ENCODE results near the gene POU2F2. TPM values are rescaled to one million over a fixed set of nuclear protein-coding genes. Genes with fewer than 3 reads are reported as not detected.

Gene POU2F2
- total and polyA plus RNA-seq, 9 of the 15 experiments (the other 6 are each of a cell fraction or from before 2014, with no cell fraction given): 0.03 to 0.68 (median 0.14) TPM

DNA sequence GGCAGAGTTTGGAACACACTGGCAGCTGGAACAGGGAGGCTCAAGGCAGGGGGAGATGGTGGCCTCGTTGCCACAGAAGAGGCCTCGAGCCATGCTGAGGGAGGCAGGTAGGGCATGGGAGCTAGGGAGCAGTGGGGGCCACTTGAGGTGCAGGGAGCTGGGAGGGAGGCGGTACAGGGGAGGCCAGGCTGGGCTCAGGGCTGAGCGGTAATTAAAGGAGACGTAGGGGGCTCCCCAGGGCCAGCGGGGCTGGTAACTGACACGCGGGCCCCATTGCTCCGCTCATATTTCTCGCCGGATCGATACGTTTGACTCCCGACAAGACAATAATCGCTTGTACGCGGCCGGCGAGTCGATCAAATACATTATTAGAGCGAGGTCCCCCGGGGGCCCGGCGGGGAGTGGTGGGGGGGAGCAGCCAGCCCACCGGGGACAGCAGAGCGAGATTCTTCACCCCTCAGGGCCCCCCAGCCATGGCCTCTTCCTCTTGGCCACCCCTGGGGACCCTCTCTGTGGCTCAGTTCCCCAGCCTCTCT, 2.4 kb upstream of the POU2F2 start:
- Histone ChIP-seq H3K9me3 (replicated peaks; ENCODE audit: control insufficient read depth, insufficient read depth, low read depth, low read length) (no peaks in the 10 kb centered on the region), H3K4me1 (replicated peaks in 1 of 2; ENCODE audit: control insufficient read depth in 2 of 2, insufficient read depth in 2 of 2, low read length in 2 of 2) (peaks cover 0 to 25% of the 10 kb centered on the region in 2 experiments; a peak in 2 of 5 replicates), H4K20me1 (replicated peaks; ENCODE audit: control insufficient read depth, insufficient read depth, low read length) (peaks cover 8% of the 10 kb centered on the region; the same call in 1 of the 2 replicates), H2AFZ (ENCODE audit: low read depth, low read length) (no peak overlapping the region), H3K27ac (ENCODE audit: extremely low read depth, low read depth, low read length) (no peak overlapping the region), H3K4me2 (ENCODE audit: insufficient read depth, low read length) (no peak overlapping the region), H3K27me3 (ENCODE audit: control insufficient read depth in 2 of 2, insufficient read depth in 2 of 2, low read length in 2 of 2) (peaks cover 27 to 78% of the 10 kb centered on the region in 2 experiments; a peak in 4 of 5 replicates), H3K9ac (ENCODE audit: insufficient read depth in 1 of 2, low read depth in 2 of 2, low read length in 2 of 2) (no peak overlapping the region), H3K36me3 (ENCODE audit: control insufficient read depth, insufficient read depth, low read length) (no peaks in the 10 kb centered on the region), H3K79me2 (ENCODE audit: control insufficient read depth, insufficient read depth, low read length) (no peaks in the 10 kb centered on the region), H3K4me3 (no peak overlapping the region), H3K9me1 (ENCODE audit: control insufficient read depth, insufficient read depth, low read length) (no peaks in the 10 kb centered on the region)
- 11% methylated on average over 26 of the region's 26 CpGs for WGBS (ENCODE audit: insufficient coverage, low coverage, missing lambda C conversion rate)
- POLR2A ChIA-PET: interaction anchor here (0.6 kb wide), 1 partner anchor 160 kb away, joined by 3 read pairs; no protein-coding TSS in a partner anchor
- CTCF ChIA-PET (ENCODE audit: low intra/inter-chr PET ratio): interaction anchor here (2.0 kb wide), 1 partner anchor 266 kb away, joined by 11 read pairs; no protein-coding TSS in a partner anchor
- DNase-seq (ENCODE audit: extremely low read depth in 1 of 4, low spot score in 3 of 4) (no peak), FAIRE-seq (no peak), ATAC-seq (no peak)
- in situ Hi-C loops (cut with MboI): loop anchor here (10.0 kb wide), 1 partner anchor 190 kb away; the partner anchor contains the start of gene MEGF8
- no peak for TF ChIP-seq RAD51 (IDR thresholded peaks at IDR 0.05; ENCODE audit: borderline replicate concordance, low read depth)
- TF ChIP-seq, protein P1, sequence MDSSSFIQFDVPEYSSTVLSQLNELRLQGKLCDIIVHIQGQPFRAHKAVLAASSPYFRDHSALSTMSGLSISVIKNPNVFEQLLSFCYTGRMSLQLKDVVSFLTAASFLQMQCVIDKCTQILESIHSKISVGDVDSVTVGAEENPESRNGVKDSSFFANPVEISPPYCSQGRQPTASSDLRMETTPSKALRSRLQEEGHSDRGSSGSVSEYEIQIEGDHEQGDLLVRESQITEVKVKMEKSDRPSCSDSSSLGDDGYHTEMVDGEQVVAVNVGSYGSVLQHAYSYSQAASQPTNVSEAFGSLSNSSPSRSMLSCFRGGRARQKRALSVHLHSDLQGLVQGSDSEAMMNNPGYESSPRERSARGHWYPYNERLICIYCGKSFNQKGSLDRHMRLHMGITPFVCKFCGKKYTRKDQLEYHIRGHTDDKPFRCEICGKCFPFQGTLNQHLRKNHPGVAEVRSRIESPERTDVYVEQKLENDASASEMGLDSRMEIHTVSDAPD (CRISPR knock-in tag; IDR thresholded peaks at IDR 0.05): no peak
- TF ChIP-seq TGIF2 (CRISPR knock-in tag; IDR thresholded peaks at IDR 0.05): no peak
- no peak for TF ChIP-seq ZNF589 (CRISPR knock-in tag; IDR thresholded peaks at IDR 0.05; ENCODE audit: low read depth)
- no peak for TF ChIP-seq ZBTB8A (IDR thresholded peaks at IDR 0.05; ENCODE audit: partially characterized antibody)
- no peak for TF ChIP-seq ELF4 (CRISPR knock-in tag; IDR thresholded peaks at IDR 0.05)
- TF ChIP-seq ZNF551 (CRISPR knock-in tag; IDR thresholded peaks at IDR 0.05): no peak
- intact Hi-C loops (cut with micrococcal nuclease): loop anchor here (10.0 kb wide), 1 partner anchor 190 kb away; the partner anchor contains the start of gene MEGF8
- BruUV-seq (replicated peaks): no TSS peak

Data from K562 (cell line).